Calu3 (cell line): Measurements from ENCODE around the gene DAAM2. TPM values are rescaled to one million over a fixed set of nuclear protein-coding genes. Genes with fewer than 3 reads are reported as not detected.

Experiments used
- BruUV-seq: library from RNA; stranded (reverse); fragments of 400-500 nt; replicated peaks from 2 replicates; lab custom pipeline; 2021; lab: Mats Ljungman, UMichigan
- CTCF ChIA-PET: fragments of 300-600 bp; sonication (Branson Sonifier 250); formaldehyde crosslinking; loops from one replicate; lab custom pipeline; 2022; ENCODE audit warnings: antibody characterized with exemption; lab: Charles Lee
- DNase-seq: peaks from one replicate; pipeline ENCODE4 v3.0.0; 2022
- H3K27ac Mint-ChIP-seq: one replicate; pipeline ENCODE4 v1.8.0; 2022; ENCODE audit warnings: mixed read lengths; ENCODE audit not compliant: unreplicated experiment
- H3K27me3 Mint-ChIP-seq: one replicate; pipeline ENCODE4 v1.8.0; 2022; ENCODE audit warnings: mixed read lengths; ENCODE audit not compliant: unreplicated experiment
- H3K36me3 Mint-ChIP-seq: one replicate; pipeline ENCODE4 v1.8.0; 2022; ENCODE audit warnings: mild to moderate bottlenecking, moderate library complexity, mixed read lengths; ENCODE audit not compliant: insufficient read depth, unreplicated experiment
- H3K4me1 Mint-ChIP-seq: one replicate; pipeline ENCODE4 v1.8.0; 2022; ENCODE audit warnings: mild to moderate bottlenecking, low read depth, mixed read lengths; ENCODE audit not compliant: unreplicated experiment
- H3K4me3 Mint-ChIP-seq: one replicate; pipeline ENCODE4 v1.8.0; 2022; ENCODE audit warnings: mild to moderate bottlenecking, low read depth, moderate library complexity, mixed read lengths; ENCODE audit not compliant: unreplicated experiment
- H3K9me3 Mint-ChIP-seq: one replicate; pipeline ENCODE4 v1.8.0; 2022; ENCODE audit warnings: low read depth, mixed read lengths; ENCODE audit not compliant: unreplicated experiment
- CTCF ChIP-seq: fragments of 200-600 bp; IDR thresholded peaks from one replicate; pipeline ENCODE4 v1.8.0; 2022; ENCODE audit warnings: antibody characterized with exemption; ENCODE audit not compliant: unreplicated experiment
- intact Hi-C: fragments of 100-400 bp; cut with micrococcal nuclease; formaldehyde crosslinking; loops from one replicate; pipeline ENCODE4 v1.10.0; 2022; ENCODE audit not compliant: unreplicated experiment
- total RNA-seq: library from RNA; stranded (reverse); gene quantifications from 2 replicates; pipeline ENCODE4 v1.2.3, GENCODE V29; 2022

DAAM2 gene
- total RNA-seq, 1 experiment from 2014 or later, result not detected

- intact Hi-C loops, result no loop called here
- no TSS peak for BruUV-seq
- no peak for DNase-seq
- Mint-ChIP-seq H3K27me3 (peaks cover 50% of the 10 kb centered on the region), H3K4me1 (no peaks in the 10 kb centered on the region), H3K4me3 (no peak overlapping the region), H3K36me3 (no peaks in the 10 kb centered on the region), H3K27ac (no peak overlapping the region), H3K9me3 (no peaks in the 10 kb centered on the region)
- no peak for TF ChIP-seq CTCF
- CTCF ChIA-PET, result no interaction called here
Observed at GRCh38 chr6:39880594-39880993, 88.4 kb downstream of the DAAM2 start.

- H3K36me3 Mint-ChIP-seq, result no peaks in the 10 kb centered on the region
- intact Hi-C loops, result no loop called here
- H3K27ac Mint-ChIP-seq, result no peak overlapping the region
- H3K27me3 Mint-ChIP-seq, result peaks cover 50% of the 10 kb centered on the region
- no peak overlapping the region for H3K4me3 Mint-ChIP-seq
- CTCF ChIA-PET, result interaction anchor here (1.1 kb wide), 1 partner anchor 8 kb away, joined by 4 read pairs; no protein-coding TSS in a partner anchor
- DNase-seq, result no peak
- no TSS peak for BruUV-seq
- TF ChIP-seq CTCF, result no peak
- H3K4me1 Mint-ChIP-seq, result no peaks in the 10 kb centered on the region
- no peaks in the 10 kb centered on the region for H3K9me3 Mint-ChIP-seq
Observed at GRCh38 chr6:39881851-39882530, 89.8 kb downstream of the DAAM2 start.

- Mint-ChIP-seq H3K4me3 (no peak overlapping the region), H3K9me3 (no peaks in the 10 kb centered on the region), H3K27ac (no peak overlapping the region), H3K4me1 (no peaks in the 10 kb centered on the region), H3K27me3 (peaks cover 46% of the 10 kb centered on the region), H3K36me3 (no peaks in the 10 kb centered on the region)
- no peak for TF ChIP-seq CTCF
- no peak for DNase-seq
- no TSS peak for BruUV-seq
- CTCF ChIA-PET, result interaction anchor here (1.1 kb wide), 1 partner anchor 9 kb away, joined by 4 read pairs; no protein-coding TSS in a partner anchor
- intact Hi-C loops, result no loop called here
Observed at GRCh38 chr6:39882531-39882899, 90.3 kb downstream of the DAAM2 start.

GRCh38 chr6:39884696-39885095, 92.5 kb downstream of the DAAM2 start:
- intact Hi-C loops, result no loop called here
- no peak for TF ChIP-seq CTCF
- peaks cover 60% of the 10 kb centered on the region for H3K27me3 Mint-ChIP-seq
- H3K4me3 Mint-ChIP-seq, result no peak overlapping the region
- no peak overlapping the region for H3K27ac Mint-ChIP-seq
- no TSS peak for BruUV-seq
- H3K9me3 Mint-ChIP-seq, result no peaks in the 10 kb centered on the region
- no peak for DNase-seq
- no peaks in the 10 kb centered on the region for H3K4me1 Mint-ChIP-seq
- no peaks in the 10 kb centered on the region for H3K36me3 Mint-ChIP-seq
- CTCF ChIA-PET, result no interaction called here
